NB4 (cell line): ENCODE measurements around the gene PHACTR3.

Experiments used
- DNase-seq: peaks from one replicate; pipeline ENCODE4 v3.0.0; 2010; ENCODE audit warnings: low read depth
- H3K4me3 ChIP-seq: one replicate; pipeline ENCODE4 v1.5.1; 2011; ENCODE audit warnings: mild to moderate bottlenecking, low read depth, low read length, moderate library complexity
- MYC ChIP-seq: IDR thresholded peaks from 2 replicates; pipeline ENCODE4 v1.6.1; 2011; ENCODE audit warnings: low read depth, low read length
- POLR2A ChIP-seq: IDR thresholded peaks from 2 replicates; pipeline ENCODE4 v1.6.1; 2011; ENCODE audit warnings: mild to moderate bottlenecking; ENCODE audit not compliant: insufficient read length; ENCODE audit errors: extremely low read depth
- TF ChIP-seq, protein P1 (sequence below): IDR thresholded peaks from 2 replicates; pipeline ENCODE4 v1.6.1; 2011; ENCODE audit warnings: low read depth, low read length
- TF ChIP-seq, protein P2 (sequence below): IDR thresholded peaks from one replicate; pipeline ENCODE4 v1.5.1; 2012; ENCODE audit warnings: low read depth, low read length

Gene PHACTR3

DNA sequence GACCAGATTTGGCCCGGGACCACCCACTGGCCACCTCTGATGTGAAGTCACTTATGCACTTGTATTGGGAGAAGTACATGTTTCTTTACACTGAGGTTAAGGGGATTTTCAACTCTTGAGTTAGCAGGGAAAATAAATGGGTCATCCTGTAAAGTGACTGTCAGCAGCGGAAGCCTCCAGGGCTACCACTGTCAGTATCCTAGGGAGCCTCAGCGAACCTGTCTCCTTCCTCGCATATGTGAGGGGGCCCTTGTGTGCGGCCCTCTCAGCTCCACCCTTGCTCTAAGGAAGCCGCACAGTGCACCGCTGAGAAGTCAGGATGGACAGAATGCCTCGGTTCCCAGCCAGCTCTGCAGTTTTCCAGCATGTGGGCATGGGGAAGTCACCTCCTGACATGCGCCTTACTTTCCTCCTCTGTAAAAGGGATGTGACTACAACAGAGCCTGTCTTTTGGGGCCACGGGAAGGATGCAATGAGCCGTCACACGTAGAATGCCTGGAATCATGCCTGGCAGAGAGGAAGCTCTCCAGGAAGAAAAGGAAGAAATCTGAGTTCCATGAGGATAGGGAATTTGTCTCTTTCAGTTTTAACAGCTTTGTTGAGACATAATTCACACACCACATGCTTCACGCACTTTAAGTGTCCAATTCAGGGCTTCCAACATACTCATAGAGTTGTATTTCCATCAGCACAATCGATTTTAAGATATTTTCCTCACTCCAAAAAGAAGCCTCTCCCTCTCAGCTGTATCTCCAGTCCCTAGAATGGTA, 213.7 kb downstream of the PHACTR3 start:
- no peak for DNase-seq
- no peak for TF ChIP-seq POLR2A
- TF ChIP-seq, protein P1, sequence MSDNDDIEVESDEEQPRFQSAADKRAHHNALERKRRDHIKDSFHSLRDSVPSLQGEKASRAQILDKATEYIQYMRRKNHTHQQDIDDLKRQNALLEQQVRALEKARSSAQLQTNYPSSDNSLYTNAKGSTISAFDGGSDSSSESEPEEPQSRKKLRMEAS: no peak
- TF ChIP-seq, protein P2, sequence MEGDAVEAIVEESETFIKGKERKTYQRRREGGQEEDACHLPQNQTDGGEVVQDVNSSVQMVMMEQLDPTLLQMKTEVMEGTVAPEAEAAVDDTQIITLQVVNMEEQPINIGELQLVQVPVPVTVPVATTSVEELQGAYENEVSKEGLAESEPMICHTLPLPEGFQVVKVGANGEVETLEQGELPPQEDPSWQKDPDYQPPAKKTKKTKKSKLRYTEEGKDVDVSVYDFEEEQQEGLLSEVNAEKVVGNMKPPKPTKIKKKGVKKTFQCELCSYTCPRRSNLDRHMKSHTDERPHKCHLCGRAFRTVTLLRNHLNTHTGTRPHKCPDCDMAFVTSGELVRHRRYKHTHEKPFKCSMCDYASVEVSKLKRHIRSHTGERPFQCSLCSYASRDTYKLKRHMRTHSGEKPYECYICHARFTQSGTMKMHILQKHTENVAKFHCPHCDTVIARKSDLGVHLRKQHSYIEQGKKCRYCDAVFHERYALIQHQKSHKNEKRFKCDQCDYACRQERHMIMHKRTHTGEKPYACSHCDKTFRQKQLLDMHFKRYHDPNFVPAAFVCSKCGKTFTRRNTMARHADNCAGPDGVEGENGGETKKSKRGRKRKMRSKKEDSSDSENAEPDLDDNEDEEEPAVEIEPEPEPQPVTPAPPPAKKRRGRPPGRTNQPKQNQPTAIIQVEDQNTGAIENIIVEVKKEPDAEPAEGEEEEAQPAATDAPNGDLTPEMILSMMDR: no peak
- TF ChIP-seq MYC: no peak
- H3K4me3 ChIP-seq: no peak overlapping the region

DNA sequence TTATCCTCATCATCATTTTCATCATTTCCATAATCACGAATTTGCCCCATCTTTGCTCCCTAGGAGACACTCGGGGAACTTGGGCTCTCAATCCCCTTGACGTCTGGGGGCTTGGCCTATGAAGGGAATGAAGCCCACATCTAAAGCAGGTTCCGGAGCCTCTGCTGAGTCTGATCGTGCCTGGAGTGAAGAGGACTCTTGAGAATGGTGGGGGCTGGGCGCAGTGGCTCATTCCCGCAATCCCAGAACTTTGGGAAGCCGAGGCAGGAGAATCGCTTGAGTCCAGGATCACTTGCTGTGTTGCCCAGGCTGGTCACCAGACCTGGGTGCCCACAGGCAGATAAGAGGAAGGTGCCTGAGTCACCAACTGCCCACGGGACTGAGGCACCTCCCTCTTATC, 214.6 kb downstream of the PHACTR3 start:
- H3K4me3 ChIP-seq: no peak overlapping the region
- DNase-seq: no peak
- TF ChIP-seq MYC: no peak
- TF ChIP-seq, protein P2: no peak
- TF ChIP-seq, protein P1: no peak
- no peak for TF ChIP-seq POLR2A

DNA sequence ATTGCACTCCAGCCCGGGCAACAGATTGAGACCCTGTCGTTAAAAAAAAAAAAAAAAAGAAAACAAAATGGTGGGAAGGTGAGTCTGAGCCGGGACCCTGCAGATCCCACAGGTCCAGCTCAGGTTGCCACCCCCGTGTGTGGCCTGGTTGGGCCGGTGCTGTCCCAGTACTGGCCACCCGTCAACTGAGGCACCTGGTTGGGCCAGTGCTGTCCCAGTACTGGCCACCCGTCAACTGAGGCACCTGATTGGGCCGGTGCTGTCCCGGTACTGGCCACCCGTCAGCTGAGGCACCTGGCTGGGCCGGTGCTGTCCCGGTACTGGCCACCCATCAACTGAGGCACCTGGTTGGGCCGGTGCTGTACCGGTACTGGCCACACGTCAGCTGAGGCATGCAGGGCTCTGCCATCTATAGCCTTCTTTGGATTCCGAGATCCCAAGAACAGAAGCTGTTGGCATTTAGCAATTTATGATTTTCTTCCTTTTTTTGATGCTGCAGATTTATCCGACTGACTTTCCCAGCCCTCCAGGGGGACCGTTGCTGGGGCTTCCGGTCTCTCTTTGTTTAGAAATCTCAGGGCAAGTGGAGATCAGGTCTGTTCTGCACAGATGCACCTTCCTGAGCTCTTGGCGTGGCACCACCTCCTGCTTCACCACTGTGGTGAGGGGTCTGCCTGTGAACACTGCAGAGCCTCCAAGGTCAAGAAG, 215.3 kb downstream of the PHACTR3 start:
- DNase-seq: no peak
- TF ChIP-seq MYC (no peak), POLR2A (no peak)
- TF ChIP-seq, protein P2: no peak
- TF ChIP-seq, protein P1: no peak
- H3K4me3 ChIP-seq: no peak overlapping the region

DNA sequence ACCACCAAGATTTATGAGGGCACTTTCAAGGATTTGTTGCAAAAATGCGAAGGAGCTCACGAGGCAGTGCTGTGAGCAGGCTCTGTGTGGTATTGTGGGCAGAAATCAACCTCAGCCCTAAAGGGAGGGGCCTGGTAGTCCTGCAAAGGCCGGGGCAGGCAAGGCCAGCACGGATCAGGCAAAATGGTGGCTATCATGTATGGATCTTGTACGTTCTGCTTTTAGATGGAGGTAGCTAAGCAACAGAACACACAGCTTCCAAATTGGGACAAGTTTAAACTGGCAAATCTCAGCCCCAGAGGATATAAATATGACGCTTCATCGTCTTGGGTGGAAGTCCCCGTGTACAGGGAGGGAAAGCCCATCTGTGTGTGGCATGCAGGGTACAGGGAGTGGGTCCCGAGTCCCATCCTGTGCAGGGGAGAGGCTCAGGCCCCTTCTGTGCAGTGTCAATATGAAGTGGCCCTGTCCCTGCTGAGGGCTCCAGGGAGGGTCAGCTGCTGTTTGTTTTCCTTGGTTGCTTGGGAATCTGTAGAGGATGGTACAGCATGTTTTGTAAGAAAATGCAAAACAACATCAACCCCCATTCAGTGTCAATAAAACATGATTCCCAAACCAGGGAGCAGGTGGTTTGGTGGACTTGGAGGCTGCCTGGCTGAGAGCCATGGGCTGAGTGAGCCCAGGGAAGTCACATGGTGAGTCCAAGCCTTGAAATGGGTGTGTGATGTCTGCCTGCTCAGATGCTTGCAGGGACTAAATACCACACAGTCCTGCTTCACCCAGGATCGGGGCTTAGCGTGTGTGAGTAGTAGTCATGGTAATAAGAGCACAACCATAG, 216.1 kb downstream of the PHACTR3 start:
- DNase-seq: no peak
- no peak overlapping the region for H3K4me3 ChIP-seq
- TF ChIP-seq MYC (no peak), POLR2A (no peak)
- TF ChIP-seq, protein P1: no peak

DNA sequence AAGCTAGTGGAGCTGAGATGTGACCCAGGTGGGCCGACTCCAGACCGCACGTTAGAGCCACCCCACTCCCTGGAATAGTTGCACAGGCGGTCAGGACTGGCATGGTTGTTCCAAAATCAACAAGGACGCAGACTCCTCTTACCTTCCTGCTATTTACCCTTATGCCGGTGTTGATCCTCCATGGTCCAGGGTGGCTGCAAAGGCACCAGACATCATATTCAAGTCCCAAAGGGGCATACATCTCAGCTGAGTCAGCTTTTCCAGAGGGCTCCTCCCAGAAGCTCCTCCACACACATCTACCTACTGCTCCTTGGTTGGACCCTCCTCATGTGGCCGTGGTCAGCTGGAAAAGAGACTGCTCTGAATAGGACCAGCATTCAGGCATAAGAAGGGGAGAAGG, 216.9 kb downstream of the PHACTR3 start:
- DNase-seq: no peak
- H3K4me3 ChIP-seq: no peak overlapping the region
- TF ChIP-seq, protein P2: no peak
- TF ChIP-seq, protein P1: no peak
- TF ChIP-seq POLR2A: no peak
- TF ChIP-seq MYC: no peak
